NCI-H2227 (cell line): ENCODE data around the gene RBM44.

Experiments used
- DNase-seq: peaks from one replicate; lab custom pipeline; 2025; ENCODE audit not compliant: unreplicated experiment; lab: John Stamatoyannopoulos, UW

Gene RBM44

GRCh38 chr2:237884681-237885080 is 86.1 kb downstream of the RBM44 start:
- DNase-seq, result no peak

- no peak for DNase-seq
Measured at GRCh38 chr2:237885111-237885930, 86.7 kb downstream of the RBM44 start.

- DNase-seq, result no peak
Measured at GRCh38 chr2:237885931-237886684, 87.5 kb downstream of the RBM44 start.

DNA sequence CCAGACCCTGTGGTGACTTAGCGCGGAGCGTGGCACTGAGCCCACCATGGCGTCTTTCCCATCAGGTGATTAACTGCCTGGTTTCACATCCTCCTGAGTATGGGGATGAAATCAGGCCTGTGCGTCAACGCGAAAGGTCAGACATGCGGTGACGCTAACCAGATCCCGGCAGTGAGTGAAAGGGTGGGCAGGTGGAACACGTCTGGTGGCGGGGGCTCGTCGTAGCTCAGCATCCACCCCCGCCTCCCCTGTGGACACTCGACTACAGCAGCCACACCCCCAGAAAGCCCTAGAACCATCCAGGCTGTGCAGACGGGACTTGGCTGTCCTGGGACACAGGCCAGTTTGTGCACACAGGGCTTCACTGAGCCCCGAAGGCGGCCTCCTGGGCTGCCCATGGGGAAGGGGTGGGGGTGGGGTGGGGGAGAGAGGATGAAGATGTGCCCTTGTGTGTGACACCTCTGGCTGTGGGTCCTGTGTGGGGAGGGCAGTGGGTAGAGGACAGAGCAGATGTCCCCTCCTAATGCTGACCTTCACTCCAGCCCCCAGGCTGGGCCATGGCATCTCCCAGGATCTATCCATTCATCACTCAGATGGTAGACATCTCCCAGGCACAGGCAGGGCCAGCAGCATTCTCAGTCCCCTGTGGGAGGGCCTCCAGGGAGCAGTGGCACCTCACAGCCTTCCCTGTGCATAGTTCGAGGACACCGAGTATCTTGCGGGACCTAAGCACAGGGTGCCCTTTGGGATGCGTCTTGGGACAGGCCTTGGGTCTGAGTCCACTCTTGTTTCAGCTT is 88.3 kb downstream of the RBM44 start:
- no peak for DNase-seq

DNA sequence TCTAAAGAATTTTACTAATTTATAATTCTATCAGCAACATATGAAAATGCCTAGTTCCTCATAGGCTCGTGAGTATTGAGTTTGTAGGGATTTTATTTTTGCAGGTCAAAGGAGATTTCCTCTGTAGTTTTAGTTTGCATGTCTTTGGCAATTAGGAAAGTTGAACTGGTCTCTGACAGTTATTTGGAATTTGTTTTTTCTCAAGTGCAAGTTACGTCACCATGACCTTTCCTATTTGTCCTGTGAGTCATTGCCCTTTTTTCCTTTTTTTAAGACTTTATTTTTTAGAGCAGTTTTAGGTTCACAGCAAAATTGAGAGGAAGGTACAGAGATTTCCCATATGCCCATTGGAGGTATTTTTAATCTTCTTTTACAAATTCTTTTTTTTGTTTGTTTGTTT is 89.8 kb downstream of the RBM44 start:
- DNase-seq, result no peak

DNA sequence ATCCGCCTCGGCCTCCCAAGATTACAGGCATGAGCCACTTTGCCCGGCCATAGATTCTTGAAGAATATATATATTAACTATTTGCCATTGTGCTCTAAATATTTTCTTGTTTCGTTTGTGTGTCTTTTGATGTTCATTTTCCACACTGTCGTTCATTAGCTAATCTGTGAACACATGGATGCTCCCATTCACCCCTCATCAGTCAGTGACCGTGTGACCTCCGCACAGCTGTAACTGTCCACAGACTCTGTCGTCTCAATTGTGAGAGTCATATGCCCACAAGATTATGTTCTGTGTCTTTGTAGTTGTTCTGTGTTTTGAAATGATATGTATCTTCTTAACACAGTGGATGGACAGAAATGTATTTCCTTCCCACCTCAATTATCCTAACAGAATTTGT is 90.4 kb downstream of the RBM44 start:
- no peak for DNase-seq

DNA sequence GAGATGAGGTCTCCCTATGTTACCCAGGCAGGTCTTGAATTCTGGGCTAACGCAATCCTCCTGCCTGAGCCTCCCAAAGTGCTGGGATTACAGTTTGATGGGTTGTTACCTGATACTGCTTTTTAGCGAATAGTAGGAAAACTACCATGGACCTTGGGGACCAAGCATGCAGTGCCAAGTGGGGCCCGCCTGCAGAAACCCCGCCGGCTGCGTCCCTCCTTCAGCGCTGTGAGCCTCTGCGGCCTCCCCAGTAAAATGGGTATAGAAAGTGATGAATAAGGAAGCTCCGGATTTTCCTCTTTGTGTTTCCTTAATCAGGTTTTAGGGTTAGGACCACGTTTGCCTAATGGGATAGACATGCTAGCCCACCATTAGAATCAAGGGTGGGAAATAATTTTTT is 91.2 kb downstream of the RBM44 start:
- DNase-seq, result no peak
